Measurements from ENCODE around the gene MOV10L1.

DNA sequence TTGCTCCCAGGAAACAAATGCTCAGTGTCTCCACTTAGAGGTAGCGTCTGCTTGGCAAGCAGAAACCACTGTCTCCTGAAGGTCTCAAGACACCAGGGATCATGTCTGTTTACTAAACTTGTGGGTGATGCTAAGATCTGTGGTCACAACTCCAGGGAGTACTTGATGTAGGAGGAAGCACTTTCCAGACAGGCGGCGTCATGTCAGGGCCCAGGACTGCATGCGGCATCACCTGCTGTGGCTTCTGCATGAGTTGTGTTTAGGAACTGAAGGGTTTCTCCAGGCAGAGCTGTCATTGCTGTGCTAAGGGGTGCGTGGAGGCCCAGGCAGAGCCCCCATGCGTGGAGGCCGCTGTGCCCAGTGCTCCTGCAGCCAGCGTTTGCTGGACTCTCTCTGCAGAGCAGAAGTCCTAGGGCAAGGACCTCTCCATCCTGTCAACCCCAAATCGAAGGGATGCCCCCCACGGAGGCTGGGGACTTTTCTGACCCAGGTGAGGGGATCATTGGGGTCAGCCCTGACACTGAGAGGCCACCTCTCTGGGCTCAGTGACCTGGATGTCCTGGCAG lies 72.7 kb downstream of the MOV10L1 start:
- TF ChIP-seq, protein P1, sequence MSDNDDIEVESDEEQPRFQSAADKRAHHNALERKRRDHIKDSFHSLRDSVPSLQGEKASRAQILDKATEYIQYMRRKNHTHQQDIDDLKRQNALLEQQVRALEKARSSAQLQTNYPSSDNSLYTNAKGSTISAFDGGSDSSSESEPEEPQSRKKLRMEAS (IDR thresholded peaks at IDR 0.05; ENCODE audit: low read depth, low read length): no peak
- TF ChIP-seq, protein P2, sequence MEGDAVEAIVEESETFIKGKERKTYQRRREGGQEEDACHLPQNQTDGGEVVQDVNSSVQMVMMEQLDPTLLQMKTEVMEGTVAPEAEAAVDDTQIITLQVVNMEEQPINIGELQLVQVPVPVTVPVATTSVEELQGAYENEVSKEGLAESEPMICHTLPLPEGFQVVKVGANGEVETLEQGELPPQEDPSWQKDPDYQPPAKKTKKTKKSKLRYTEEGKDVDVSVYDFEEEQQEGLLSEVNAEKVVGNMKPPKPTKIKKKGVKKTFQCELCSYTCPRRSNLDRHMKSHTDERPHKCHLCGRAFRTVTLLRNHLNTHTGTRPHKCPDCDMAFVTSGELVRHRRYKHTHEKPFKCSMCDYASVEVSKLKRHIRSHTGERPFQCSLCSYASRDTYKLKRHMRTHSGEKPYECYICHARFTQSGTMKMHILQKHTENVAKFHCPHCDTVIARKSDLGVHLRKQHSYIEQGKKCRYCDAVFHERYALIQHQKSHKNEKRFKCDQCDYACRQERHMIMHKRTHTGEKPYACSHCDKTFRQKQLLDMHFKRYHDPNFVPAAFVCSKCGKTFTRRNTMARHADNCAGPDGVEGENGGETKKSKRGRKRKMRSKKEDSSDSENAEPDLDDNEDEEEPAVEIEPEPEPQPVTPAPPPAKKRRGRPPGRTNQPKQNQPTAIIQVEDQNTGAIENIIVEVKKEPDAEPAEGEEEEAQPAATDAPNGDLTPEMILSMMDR (IDR thresholded peaks at IDR 0.05; ENCODE audit: low read depth, low read length): no peak
- TF ChIP-seq POLR2A (IDR thresholded peaks at IDR 0.05; ENCODE audit: extremely low read depth, insufficient read length): no peak
